Measurements from ENCODE around the gene PABPN1L.

PABPN1L gene

DNA sequence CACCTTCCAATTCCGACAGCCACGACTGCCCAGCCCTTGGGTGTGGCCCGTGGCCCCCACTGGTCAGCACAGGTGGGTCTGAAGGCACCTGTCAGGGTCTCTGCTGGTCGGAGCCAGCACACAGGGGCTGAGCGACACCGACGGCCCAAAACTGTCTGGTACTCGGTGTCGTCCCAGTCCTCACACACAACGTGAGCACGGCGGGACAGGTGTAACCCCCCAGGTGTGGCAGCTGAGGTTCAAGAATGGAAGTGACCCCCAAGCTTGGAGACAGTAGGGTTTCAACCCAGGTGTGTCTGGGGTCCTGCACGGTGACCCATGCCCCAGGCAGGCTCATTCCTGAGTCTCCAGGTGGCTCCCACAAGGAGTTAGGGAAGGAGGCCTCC, 10.7 kb downstream of the PABPN1L start:
- in situ Hi-C loops (cut with HindIII; ENCODE audit: low sequenced_read_pairs): no loop called here
- DNase-seq (ENCODE audit: low read depth, low spot score): no peak
- peak overlapping the region; percentile 62 for H3K4me3 ChIP-seq (ENCODE audit: low read depth, low read length)
- TF ChIP-seq, protein P1, sequence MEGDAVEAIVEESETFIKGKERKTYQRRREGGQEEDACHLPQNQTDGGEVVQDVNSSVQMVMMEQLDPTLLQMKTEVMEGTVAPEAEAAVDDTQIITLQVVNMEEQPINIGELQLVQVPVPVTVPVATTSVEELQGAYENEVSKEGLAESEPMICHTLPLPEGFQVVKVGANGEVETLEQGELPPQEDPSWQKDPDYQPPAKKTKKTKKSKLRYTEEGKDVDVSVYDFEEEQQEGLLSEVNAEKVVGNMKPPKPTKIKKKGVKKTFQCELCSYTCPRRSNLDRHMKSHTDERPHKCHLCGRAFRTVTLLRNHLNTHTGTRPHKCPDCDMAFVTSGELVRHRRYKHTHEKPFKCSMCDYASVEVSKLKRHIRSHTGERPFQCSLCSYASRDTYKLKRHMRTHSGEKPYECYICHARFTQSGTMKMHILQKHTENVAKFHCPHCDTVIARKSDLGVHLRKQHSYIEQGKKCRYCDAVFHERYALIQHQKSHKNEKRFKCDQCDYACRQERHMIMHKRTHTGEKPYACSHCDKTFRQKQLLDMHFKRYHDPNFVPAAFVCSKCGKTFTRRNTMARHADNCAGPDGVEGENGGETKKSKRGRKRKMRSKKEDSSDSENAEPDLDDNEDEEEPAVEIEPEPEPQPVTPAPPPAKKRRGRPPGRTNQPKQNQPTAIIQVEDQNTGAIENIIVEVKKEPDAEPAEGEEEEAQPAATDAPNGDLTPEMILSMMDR (IDR thresholded peaks at IDR 0.05; ENCODE audit: low read depth, low read length): no peak

DNA sequence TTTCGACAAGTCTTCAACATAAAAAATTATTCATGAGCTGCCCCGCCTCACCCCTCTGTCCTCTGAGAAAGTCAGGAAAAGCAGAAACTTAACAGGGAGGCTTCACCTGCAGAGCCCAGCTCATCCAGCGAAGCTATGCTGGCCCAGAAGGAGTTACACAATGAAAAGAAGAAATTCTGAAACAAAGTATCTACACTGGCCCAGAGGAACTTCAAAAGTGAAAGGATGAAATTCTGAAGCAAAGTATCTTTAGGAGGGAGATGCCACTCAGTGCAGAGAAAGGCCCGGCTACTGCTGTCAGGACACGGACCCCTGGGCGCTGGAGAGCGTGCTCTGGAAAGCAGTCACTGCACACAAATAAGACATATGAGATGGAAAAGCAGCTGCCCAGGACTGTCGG, 11.3 kb downstream of the PABPN1L start:
- in situ Hi-C loops (cut with HindIII; ENCODE audit: low sequenced_read_pairs): no loop called here
- no peak overlapping the region for H3K4me3 ChIP-seq (ENCODE audit: low read depth, low read length)
- no peak for DNase-seq (ENCODE audit: low read depth, low spot score)
- TF ChIP-seq, protein P1 (IDR thresholded peaks at IDR 0.05; ENCODE audit: low read depth, low read length): no peak

DNA sequence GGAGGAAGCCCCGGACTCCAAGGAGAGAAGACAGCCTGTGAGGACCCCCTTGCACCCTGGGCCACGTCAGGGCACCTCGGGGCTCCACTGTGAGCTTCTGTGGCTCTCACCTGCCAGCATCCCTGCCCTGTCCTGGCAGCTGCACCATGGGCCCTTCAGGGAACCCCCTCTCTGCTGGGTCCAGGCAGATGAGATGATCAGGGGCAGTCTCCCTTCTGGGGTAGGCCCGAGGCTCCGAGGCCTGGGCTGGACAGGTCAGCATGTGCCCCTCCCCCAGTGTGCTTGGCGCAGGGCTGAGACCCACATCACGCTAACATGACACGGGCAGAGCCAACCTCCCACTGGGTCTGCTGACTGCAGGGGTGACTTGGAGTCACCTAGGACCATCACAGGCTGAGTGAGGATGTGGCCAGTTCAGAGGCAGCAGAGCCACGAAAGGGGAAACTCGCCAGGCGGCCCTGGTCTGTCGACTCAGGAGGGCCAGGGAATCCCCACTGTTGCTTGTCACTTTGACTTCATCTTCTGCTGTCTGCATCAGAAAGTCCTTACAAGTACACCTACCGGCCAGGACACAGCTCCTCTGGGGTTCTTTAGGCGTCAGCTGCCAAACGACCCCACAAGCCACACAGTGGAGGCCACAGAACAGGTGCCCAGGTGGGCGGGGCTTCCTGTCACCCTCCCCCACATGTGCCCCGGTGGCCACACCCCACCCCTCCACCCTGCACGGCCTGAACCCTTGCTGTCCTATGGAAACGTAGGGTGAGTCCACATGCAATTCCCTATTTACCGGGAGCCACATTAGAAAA, 12.0 kb downstream of the PABPN1L start:
- TF ChIP-seq, protein P1 (IDR thresholded peaks at IDR 0.05; ENCODE audit: low read depth, low read length): no peak
- H3K4me3 ChIP-seq (ENCODE audit: low read depth, low read length): no peak overlapping the region
- DNase-seq (ENCODE audit: low read depth, low spot score): no peak
- in situ Hi-C loops (cut with HindIII; ENCODE audit: low sequenced_read_pairs): no loop called here

DNA sequence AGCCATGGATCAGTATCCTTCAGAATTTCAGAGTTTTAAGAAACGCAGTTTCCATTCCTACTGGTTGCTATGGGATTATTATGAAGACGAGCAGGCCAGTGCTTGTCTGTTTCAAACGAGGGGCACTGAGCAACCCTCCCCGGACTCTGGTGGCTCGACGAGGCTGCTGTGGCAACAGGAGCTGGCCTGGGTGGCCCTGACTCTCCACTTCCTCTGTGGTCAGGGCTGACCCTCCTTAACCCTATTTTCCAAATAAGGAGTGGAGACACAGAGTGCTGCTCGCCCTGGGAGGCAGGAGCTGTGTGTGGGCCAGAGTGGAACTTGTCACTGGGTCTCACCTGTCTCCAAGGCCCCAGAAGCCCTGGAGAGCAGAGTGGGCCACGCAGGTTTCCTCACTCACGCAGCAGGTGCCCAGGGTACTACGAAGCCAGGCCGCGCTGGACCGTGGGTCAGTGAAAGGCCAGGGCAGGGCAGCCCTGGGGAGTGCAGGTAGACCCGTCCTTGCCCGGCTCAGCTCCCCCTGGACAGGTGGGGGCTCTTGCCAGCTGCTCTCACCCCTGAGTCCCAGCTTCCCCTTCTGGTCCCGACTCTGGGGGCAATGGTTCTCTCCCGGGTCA, 13.0 kb downstream of the PABPN1L start:
- no peak overlapping the region for H3K4me3 ChIP-seq (ENCODE audit: low read depth, low read length)
- TF ChIP-seq, protein P1 (IDR thresholded peaks at IDR 0.05; ENCODE audit: low read depth, low read length): no peak
- in situ Hi-C loops (cut with HindIII; ENCODE audit: low sequenced_read_pairs): no loop called here
- no peak for DNase-seq (ENCODE audit: low read depth, low spot score)

DNA sequence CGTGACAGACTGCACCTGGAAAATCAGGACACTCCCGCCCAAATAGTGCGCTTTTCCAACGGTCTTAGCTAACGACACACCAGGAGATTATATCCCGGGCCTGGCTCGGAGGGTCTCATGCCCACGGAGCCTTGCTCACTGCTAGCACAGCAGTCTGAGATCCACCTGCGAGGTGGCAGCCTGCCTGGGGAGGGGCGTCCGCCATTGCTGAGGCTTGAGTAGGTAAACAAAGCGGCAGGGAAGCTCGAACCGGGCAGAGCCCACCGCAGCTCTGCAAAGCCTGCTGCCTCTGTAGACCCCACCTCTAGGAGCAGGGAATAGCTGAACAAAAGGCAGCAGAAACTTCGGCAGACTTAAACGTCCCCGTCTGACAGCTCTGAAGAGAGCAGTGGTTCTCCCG, 14.8 kb downstream of the PABPN1L start:
- H3K4me3 ChIP-seq (ENCODE audit: low read depth, low read length): no peak overlapping the region
- DNase-seq (ENCODE audit: low read depth, low spot score): no peak
- TF ChIP-seq, protein P1 (IDR thresholded peaks at IDR 0.05; ENCODE audit: low read depth, low read length): no peak
- in situ Hi-C loops (cut with HindIII; ENCODE audit: low sequenced_read_pairs): no loop called here

DNA sequence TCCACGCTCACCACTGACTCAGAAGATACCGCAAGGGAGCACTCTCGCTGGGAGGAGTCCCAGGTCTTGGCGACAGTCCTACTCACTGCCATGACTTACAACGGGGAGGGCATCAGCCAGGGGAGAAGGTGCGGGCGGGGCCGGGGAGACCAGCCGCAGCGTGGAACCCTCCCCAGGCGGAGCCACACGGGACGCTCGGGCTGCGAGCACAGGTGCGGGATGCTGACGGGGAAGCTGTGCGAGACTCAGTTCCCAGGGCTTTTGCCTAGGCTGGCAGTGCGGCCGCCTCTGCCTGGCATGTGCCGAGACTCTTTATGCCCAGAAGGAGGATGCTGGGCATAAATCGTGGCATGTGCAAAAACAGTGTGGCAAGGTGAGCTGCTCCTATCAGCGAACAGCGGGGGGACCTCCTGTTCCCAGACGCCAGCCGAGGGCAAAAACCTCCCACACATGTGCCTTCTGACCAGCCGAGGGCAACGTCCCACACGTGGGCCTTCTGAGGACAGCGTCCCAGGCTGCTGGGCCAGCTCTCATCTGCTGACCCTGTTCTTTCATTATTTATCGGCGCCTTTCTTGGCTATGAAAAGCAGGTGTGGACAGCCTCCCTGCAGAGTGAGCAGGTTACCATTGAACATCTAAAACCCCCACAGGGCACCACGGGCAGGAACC, 15.8 kb downstream of the PABPN1L start:
- TF ChIP-seq, protein P1 (IDR thresholded peaks at IDR 0.05; ENCODE audit: low read depth, low read length): no peak

More for the DNA sequence above, 15.8 kb downstream of the PABPN1L start:
- no peak for DNase-seq (ENCODE audit: low read depth, low spot score)
- H3K4me3 ChIP-seq (ENCODE audit: low read depth, low read length): no peak overlapping the region
- in situ Hi-C loops (cut with HindIII; ENCODE audit: low sequenced_read_pairs): no loop called here
